Measurements from ENCODE around the gene CD53. TPM values are rescaled to one million over a fixed set of nuclear protein-coding genes. Genes with fewer than 3 reads are reported as not detected.
"Not testable (repeated sequence)": the region's sequence is repeated elsewhere in the genome, so short reads cannot be mapped to it uniquely, and the experiment has no call there.

Gene CD53
- total RNA-seq, 1 donor from 2014 or later, result 171 TPM

DNA sequence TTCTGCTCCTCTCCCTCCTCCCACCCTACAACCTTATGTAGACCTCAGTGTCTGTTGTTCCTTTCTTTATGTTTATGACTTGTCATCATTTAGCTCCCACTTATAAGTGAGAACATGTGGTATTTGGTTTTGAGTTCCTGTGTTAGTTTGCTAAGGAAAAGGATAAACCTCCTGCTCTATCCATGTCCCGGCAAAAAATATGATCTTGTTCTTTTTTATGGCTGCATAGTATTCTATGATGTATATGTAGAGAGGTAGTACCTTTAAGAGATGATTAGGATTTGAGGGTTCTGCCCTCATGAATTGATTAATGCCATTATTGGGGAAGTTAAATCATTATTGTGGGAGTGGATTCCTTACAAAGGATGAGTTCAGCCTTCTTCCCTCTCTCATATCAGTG is 49.0 kb downstream of the CD53 start:
- Histone ChIP-seq H3K27me3 (no peaks in the 10 kb centered on the region), H3K4me1 (no peaks in the 10 kb centered on the region), H3K36me3 (no peaks in the 10 kb centered on the region), H3K27ac (no peak overlapping the region), H3K4me3 (no peak overlapping the region), H3K9me3 (no peaks in the 10 kb centered on the region)
- ATAC-seq (no peak), DNase-seq (no peak)
- TF ChIP-seq, protein P1, sequence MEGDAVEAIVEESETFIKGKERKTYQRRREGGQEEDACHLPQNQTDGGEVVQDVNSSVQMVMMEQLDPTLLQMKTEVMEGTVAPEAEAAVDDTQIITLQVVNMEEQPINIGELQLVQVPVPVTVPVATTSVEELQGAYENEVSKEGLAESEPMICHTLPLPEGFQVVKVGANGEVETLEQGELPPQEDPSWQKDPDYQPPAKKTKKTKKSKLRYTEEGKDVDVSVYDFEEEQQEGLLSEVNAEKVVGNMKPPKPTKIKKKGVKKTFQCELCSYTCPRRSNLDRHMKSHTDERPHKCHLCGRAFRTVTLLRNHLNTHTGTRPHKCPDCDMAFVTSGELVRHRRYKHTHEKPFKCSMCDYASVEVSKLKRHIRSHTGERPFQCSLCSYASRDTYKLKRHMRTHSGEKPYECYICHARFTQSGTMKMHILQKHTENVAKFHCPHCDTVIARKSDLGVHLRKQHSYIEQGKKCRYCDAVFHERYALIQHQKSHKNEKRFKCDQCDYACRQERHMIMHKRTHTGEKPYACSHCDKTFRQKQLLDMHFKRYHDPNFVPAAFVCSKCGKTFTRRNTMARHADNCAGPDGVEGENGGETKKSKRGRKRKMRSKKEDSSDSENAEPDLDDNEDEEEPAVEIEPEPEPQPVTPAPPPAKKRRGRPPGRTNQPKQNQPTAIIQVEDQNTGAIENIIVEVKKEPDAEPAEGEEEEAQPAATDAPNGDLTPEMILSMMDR (IDR thresholded peaks at IDR 0.05), result no peak
- intact Hi-C loops (cut with DNase I), result no loop called here

DNA sequence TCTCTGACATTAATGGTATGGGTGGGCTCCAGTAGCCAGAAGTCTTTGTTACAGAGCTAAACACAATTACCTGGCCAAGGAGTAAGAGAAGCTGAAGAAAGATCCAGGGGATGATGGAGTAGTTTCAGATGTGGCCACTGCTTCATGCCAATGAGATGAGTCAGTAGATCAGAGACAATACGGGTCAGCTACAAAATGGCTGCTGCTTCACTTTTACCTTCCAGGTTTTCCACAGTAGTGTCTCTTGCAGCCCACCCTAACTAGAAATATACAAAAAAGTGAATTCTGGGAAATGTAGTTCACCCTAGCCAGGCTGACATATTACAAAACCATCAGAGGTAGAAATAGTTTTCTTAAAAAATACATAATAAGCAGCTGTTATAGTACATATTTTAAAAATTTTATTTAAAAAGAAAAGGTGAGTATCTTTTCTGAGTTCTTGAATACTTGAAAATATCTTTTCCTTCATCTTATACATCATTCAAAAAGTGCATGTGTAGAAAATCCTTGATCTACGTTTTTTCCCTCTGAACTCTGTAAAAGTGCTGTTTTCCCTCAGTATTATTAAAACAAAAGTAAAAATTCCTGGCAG is 54.6 kb downstream of the CD53 start:
- TF ChIP-seq, protein P1 (IDR thresholded peaks at IDR 0.05), result no peak

DNA sequence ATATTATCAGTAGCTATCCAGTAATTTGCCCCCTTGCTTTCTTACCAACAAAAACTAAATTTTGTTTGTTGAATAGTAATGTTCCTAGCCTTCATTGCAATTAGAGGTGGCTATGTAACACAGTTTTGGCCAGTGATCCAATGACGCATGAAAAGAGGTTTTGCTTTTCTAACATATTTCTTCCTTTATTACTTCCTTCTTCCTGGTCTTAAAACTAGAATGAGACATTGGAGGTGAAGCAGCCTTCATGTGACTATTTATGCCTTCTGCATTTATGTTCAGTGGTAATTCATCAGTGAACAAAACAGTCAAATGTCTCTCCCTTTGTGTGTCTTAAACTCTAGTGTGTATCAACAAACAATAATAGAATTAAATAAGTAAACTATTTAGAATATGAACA is 55.2 kb downstream of the CD53 start:
- intact Hi-C loops (cut with DNase I), result no loop called here
- no peaks in the 10 kb centered on the region for H3K27me3 ChIP-seq

More for the DNA sequence above, 54.6 kb downstream of the CD53 start:
- H3K27ac ChIP-seq, result no peak overlapping the region
- H3K9me3 ChIP-seq, result no peaks in the 10 kb centered on the region
- H3K27me3 ChIP-seq, result no peaks in the 10 kb centered on the region
- no peaks in the 10 kb centered on the region for H3K4me1 ChIP-seq
- H3K36me3 ChIP-seq, result no peaks in the 10 kb centered on the region
- intact Hi-C loops (cut with DNase I), result no loop called here
- DNase-seq (no peak), ATAC-seq (no peak)
- H3K4me3 ChIP-seq, result no peak overlapping the region

DNA sequence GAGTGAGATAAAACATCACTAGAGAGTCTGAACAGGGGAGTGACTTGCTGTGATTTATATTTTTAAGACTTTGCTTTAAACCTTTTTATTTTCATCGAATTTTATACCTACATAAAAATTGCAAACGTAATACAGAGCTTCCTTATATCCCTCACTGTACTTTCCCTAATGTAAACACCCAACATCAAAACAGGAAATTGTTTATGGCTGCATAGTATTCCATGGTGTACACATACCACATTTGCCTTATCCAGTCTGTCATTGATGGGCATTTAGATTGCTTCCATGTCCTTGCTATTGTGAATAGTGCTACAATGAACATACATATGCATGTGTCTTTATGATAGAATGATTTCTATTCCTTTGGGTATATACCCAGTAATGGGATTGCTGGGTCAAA is 56.0 kb downstream of the CD53 start:
- DNase-seq, result no peak
- TF ChIP-seq, protein P1 (IDR thresholded peaks at IDR 0.05), result no peak
- intact Hi-C loops (cut with DNase I), result no loop called here
- no peaks in the 10 kb centered on the region for H3K4me1 ChIP-seq
- ATAC-seq, result no peak
- H3K4me3 ChIP-seq, result no peak overlapping the region
- no peaks in the 10 kb centered on the region for H3K9me3 ChIP-seq
- H3K36me3 ChIP-seq, result no peaks in the 10 kb centered on the region
- no peaks in the 10 kb centered on the region for H3K27me3 ChIP-seq
- no peak overlapping the region for H3K27ac ChIP-seq

More for the DNA sequence above, 55.2 kb downstream of the CD53 start:
- H3K36me3 ChIP-seq, result no peaks in the 10 kb centered on the region
- H3K27ac ChIP-seq, result no peak overlapping the region
- H3K4me1 ChIP-seq, result no peaks in the 10 kb centered on the region
- DNase-seq (no peak), ATAC-seq (no peak)
- TF ChIP-seq, protein P1 (IDR thresholded peaks at IDR 0.05), result no peak
- no peak overlapping the region for H3K4me3 ChIP-seq
- no peaks in the 10 kb centered on the region for H3K9me3 ChIP-seq

DNA sequence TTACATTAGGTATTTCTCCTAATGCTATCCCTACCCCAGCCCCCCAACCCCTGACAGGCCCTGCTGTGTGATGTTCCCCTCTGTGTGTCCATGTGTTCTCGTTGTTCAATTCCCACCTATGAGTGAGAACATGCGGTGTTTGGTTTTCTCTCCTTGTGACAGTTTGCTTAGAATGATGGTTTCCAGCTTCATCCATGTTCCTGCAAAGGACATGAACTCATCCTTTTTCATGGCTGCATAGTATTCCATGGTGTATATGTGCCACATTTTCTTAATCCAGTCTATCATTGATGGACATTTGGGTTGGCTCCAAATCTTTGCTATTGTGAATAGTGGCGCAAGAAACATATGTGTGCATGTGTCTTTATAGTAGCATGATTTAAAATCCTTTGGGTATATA is 58.1 kb downstream of the CD53 start:
- DNase-seq; H3K27ac ChIP-seq; H3K27me3 ChIP-seq; H3K9me3 ChIP-seq; H3K4me3 ChIP-seq; H3K4me1 ChIP-seq; ATAC-seq; H3K36me3 ChIP-seq; intact Hi-C loops (cut with DNase I): not testable (repeated sequence)

DNA sequence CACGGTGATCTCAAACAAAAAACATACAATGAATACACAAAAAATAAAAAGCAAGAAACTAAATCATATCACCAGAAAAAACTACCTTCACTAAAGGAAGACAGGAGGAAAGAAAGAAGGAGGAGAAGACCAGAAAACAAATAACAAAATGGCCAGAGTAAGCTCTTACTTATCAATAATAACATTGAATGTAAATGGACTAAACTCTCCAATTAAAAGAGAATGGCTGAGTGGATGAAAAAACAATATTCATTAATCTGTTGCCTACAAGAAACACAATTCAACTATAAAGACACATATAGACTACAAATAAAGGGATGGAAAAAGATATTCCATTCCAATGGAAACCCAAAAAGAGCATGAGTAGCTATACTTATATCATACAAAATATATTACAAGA is 63.6 kb downstream of the CD53 start:
- Histone ChIP-seq H3K36me3 (no peaks in the 10 kb centered on the region), H3K9me3 (no peaks in the 10 kb centered on the region), H3K4me1 (no peaks in the 10 kb centered on the region), H3K27ac (no peak overlapping the region), H3K27me3 (no peaks in the 10 kb centered on the region), H3K4me3 (no peak overlapping the region)
- DNase-seq, result no peak
- intact Hi-C loops (cut with DNase I), result no loop called here
- TF ChIP-seq, protein P1 (IDR thresholded peaks at IDR 0.05), result no peak
- ATAC-seq, result no peak

All from upper lobe of right lung (tissue), 1 donor.